Stimulated activated memory B cell treated with anti-CD40 and anti-IgM and Interleukin-4, amounts not matched to agents 10 μg/mL and 1 μg/mL and 100 μg/mL, for 72 hours (primary cell): ENCODE data around the gene CTTN.
"Not testable (repeated sequence)": the region's sequence is repeated elsewhere in the genome, so short reads cannot be mapped to it uniquely, and the experiment has no call there.

Experiments used
- ATAC-seq: fragments of 150-1000 bp; cut with Tn5 transposase; 2 replicates; pipeline ENCODE4 v1.10.0; 2021
- H3K27ac Mint-ChIP-seq: one replicate; pipeline ENCODE4 v1.8.0; 2022; ENCODE audit warnings: mild to moderate bottlenecking, mixed read lengths
- H3K27me3 Mint-ChIP-seq: one replicate; pipeline ENCODE4 v1.8.0; 2022; ENCODE audit warnings: mixed read lengths
- H3K36me3 Mint-ChIP-seq: one replicate; pipeline ENCODE4 v1.8.0; 2022; ENCODE audit warnings: mixed read lengths
- H3K4me1 Mint-ChIP-seq: one replicate; pipeline ENCODE4 v1.8.0; 2022; ENCODE audit warnings: mixed read lengths
- H3K4me3 Mint-ChIP-seq: one replicate; pipeline ENCODE4 v1.8.0; 2022; ENCODE audit warnings: mild to moderate bottlenecking, moderate library complexity, mixed read lengths
- H3K9me3 Mint-ChIP-seq: one replicate; pipeline ENCODE4 v1.8.0; 2022; ENCODE audit warnings: mixed read lengths

Gene CTTN

GRCh38 chr11:70397336-70397982 lies 870 bp upstream of the CTTN start:
- peaks cover 89% of the 10 kb centered on the region for H3K27me3 Mint-ChIP-seq
- H3K36me3 Mint-ChIP-seq = no peaks in the 10 kb centered on the region
- peak; percentile 25 for ATAC-seq
- H3K4me1 Mint-ChIP-seq = peaks cover 36% of the 10 kb centered on the region
- peak overlapping the region; percentile 4 for H3K27ac Mint-ChIP-seq
- peak overlapping the region; percentile 71 for H3K4me3 Mint-ChIP-seq
- peaks cover 2% of the 10 kb centered on the region for H3K9me3 Mint-ChIP-seq

- peaks cover 2% of the 10 kb centered on the region for H3K9me3 Mint-ChIP-seq
- peak overlapping the region; percentile 50 for H3K4me3 Mint-ChIP-seq
- peaks cover 73% of the 10 kb centered on the region for H3K27me3 Mint-ChIP-seq
- H3K4me1 Mint-ChIP-seq = peaks cover 39% of the 10 kb centered on the region
- ATAC-seq = peak; percentile 11
- no peaks in the 10 kb centered on the region for H3K36me3 Mint-ChIP-seq
- no peak overlapping the region for H3K27ac Mint-ChIP-seq
Measured at GRCh38 chr11:70398834-70399680, 728 bp downstream of the CTTN start.

- Mint-ChIP-seq H3K27me3 (peaks cover 67% of the 10 kb centered on the region), H3K4me1 (peaks cover 39% of the 10 kb centered on the region), H3K9me3 (peaks cover 2% of the 10 kb centered on the region), H3K4me3 (peak overlapping the region; percentile 50), H3K27ac (no peak overlapping the region), H3K36me3 (no peaks in the 10 kb centered on the region)
- ATAC-seq = no peak
Measured at GRCh38 chr11:70399681-70400112, 1.4 kb downstream of the CTTN start.

DNA sequence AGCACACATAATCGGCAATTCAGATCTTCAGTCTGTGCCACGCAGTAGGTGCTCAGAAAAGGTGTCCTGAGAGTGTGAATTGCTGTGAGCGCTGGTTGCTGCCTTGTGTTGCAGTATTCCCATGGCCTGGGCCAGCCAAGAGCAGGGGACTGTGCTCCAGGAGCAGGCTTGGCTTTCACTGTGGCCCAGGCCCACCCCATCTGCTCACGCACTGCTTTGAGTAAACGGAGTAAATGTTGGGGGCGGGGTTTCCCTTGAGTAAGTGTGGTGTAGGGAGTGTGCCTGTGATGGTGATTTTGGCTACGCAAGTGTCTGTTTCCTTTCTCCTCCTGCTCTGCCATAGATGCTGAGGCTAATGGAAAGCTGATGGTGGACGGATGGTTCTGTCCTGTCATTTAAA lies 2.3 kb downstream of the CTTN start:
- H3K27ac Mint-ChIP-seq = no peak overlapping the region
- H3K4me3 Mint-ChIP-seq = no peak overlapping the region
- peaks cover 39% of the 10 kb centered on the region for H3K4me1 Mint-ChIP-seq
- peaks cover 57% of the 10 kb centered on the region for H3K27me3 Mint-ChIP-seq
- peaks cover 2% of the 10 kb centered on the region for H3K9me3 Mint-ChIP-seq
- no peak for ATAC-seq
- no peaks in the 10 kb centered on the region for H3K36me3 Mint-ChIP-seq

- Mint-ChIP-seq H3K27me3 (peaks cover 50% of the 10 kb centered on the region), H3K36me3 (no peaks in the 10 kb centered on the region), H3K27ac (no peak overlapping the region), H3K4me3 (no peak overlapping the region), H3K4me1 (peaks cover 38% of the 10 kb centered on the region), H3K9me3 (peaks cover 2% of the 10 kb centered on the region)
- ATAC-seq = no peak
Measured at GRCh38 chr11:70402016-70402415, 3.7 kb downstream of the CTTN start.

DNA sequence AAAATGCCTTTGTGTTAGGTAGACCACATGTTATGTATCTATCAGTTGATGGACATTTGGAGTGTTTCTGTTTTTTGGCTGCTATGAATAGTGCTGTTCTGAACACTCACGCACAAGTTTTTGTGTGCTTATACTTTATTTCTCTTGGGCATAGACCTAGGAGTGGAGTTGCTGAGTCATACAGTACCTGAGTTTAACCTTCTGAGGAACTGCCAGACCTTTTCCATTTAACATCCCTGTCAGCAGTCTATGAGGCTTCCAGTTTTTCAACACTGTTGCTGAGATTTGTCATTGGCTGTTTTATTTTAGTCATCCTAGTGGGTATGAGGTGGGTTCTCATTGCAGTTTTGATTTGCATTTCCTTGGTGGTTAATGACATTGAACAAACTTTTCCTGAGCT lies 4.4 kb downstream of the CTTN start:
- no peaks in the 10 kb centered on the region for H3K36me3 Mint-ChIP-seq
- peaks cover 50% of the 10 kb centered on the region for H3K27me3 Mint-ChIP-seq
- H3K4me1 Mint-ChIP-seq = peaks cover 31% of the 10 kb centered on the region
- H3K9me3 Mint-ChIP-seq = peaks cover 2% of the 10 kb centered on the region
- ATAC-seq = peak; percentile 34
- no peak overlapping the region for H3K27ac Mint-ChIP-seq
- H3K4me3 Mint-ChIP-seq = no peak overlapping the region

DNA sequence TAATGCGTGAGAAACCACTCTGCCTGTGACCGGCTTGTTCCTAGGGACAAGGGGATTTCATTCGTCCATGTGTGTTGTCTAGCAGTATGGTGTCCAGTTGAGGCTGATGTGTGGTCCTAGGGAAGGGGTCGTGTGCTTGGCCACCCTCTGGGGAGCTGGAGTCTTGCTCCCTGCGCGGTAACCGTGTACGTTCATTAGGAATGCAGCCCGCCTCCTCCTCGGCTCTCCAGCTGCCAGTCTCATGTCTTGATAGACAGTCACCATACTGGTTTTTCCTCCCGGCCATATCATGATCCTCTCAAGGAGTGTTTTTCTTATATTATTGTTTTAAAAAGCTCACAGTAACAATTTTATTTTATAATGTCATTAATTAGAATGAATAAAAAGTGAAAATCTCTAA lies 5.9 kb downstream of the CTTN start:
- H3K27ac Mint-ChIP-seq = no peak overlapping the region
- no peak overlapping the region for H3K4me3 Mint-ChIP-seq
- no peak for ATAC-seq
- peaks cover 40% of the 10 kb centered on the region for H3K27me3 Mint-ChIP-seq
- H3K9me3 Mint-ChIP-seq = peaks cover 2% of the 10 kb centered on the region
- peaks cover 15% of the 10 kb centered on the region for H3K4me1 Mint-ChIP-seq
- no peaks in the 10 kb centered on the region for H3K36me3 Mint-ChIP-seq

- H3K36me3 Mint-ChIP-seq = no peaks in the 10 kb centered on the region
- H3K27ac Mint-ChIP-seq = no peak overlapping the region
- ATAC-seq = no peak
- no peaks in the 10 kb centered on the region for H3K9me3 Mint-ChIP-seq
- no peak overlapping the region for H3K4me3 Mint-ChIP-seq
- peaks cover 6% of the 10 kb centered on the region for H3K4me1 Mint-ChIP-seq
- peaks cover 40% of the 10 kb centered on the region for H3K27me3 Mint-ChIP-seq
Measured at GRCh38 chr11:70405679-70406395, 7.5 kb downstream of the CTTN start.

GRCh38 chr11:70407121-70407520 lies 8.8 kb downstream of the CTTN start:
- Mint-ChIP-seq H3K9me3 (no peaks in the 10 kb centered on the region), H3K36me3 (no peaks in the 10 kb centered on the region), H3K27ac (no peak overlapping the region)

GRCh38 chr11:70407814-70408213 lies 9.5 kb downstream of the CTTN start:
- ATAC-seq = no peak
- no peaks in the 10 kb centered on the region for H3K36me3 Mint-ChIP-seq
- no peak overlapping the region for H3K4me3 Mint-ChIP-seq
- H3K27ac Mint-ChIP-seq = no peak overlapping the region
- H3K27me3 Mint-ChIP-seq = peaks cover 49% of the 10 kb centered on the region
- no peaks in the 10 kb centered on the region for H3K9me3 Mint-ChIP-seq
- H3K4me1 Mint-ChIP-seq = no peaks in the 10 kb centered on the region

More at GRCh38 chr11:70407121-70407520, 8.8 kb downstream of the CTTN start:
- H3K4me1 Mint-ChIP-seq = peaks cover 6% of the 10 kb centered on the region
- no peak overlapping the region for H3K4me3 Mint-ChIP-seq
- no peak for ATAC-seq
- H3K27me3 Mint-ChIP-seq = peaks cover 42% of the 10 kb centered on the region

- peaks cover 54% of the 10 kb centered on the region for H3K27me3 Mint-ChIP-seq
- not testable (repeated sequence) for H3K4me1 Mint-ChIP-seq, H3K36me3 Mint-ChIP-seq, H3K4me3 Mint-ChIP-seq, H3K27ac Mint-ChIP-seq, ATAC-seq, H3K9me3 Mint-ChIP-seq
Measured at GRCh38 chr11:70408326-70408725, 10.0 kb downstream of the CTTN start.

DNA sequence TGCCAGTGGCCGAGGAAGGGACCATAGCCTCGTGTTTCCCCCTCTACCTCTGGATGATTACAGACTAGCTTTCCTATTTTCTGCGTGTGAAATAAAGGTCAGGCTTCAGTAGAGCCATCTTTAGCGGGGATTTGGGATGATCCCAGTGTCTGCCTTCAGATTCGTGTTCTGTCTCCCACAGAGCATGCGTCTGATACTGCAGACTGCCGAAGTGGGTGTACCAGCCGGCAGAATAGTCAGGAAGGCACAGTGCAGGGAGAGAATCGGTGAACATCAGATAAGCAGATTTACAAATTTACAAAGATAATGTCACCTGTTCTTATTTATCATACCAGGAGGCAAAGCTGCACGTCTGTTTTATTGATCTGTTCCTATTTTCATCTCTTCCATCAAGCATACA lies 11.1 kb downstream of the CTTN start:
- Mint-ChIP-seq H3K4me1 (no peaks in the 10 kb centered on the region), H3K9me3 (no peaks in the 10 kb centered on the region), H3K36me3 (no peaks in the 10 kb centered on the region), H3K4me3 (no peak overlapping the region), H3K27ac (no peak overlapping the region), H3K27me3 (peaks cover 59% of the 10 kb centered on the region)
- ATAC-seq = no peak

DNA sequence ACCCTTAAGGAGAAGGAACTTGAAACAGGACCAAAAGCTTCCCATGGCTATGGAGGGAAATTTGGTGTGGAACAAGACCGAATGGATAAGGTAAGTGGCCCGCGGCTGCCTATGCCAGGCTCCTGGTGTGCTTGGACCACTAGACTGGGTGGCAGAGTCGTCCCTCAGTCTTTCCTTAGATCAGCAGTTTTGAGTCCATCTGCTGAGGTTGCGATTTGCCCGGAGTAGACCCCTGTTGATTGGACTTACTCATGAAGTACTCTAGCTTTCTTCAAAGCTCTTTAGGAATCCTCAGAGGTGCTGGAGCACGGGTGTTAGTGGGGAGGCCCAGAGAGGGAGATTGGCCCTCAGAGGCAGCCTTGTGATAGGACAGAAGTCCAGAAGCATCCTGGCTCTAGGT lies 11.5 kb downstream of the CTTN start:
- Mint-ChIP-seq H3K27me3 (peaks cover 63% of the 10 kb centered on the region), H3K9me3 (no peaks in the 10 kb centered on the region), H3K27ac (no peak overlapping the region), H3K4me1 (no peaks in the 10 kb centered on the region), H3K36me3 (no peaks in the 10 kb centered on the region), H3K4me3 (no peak overlapping the region)
- no peak for ATAC-seq

GRCh38 chr11:70410276-70411205 lies 12.2 kb downstream of the CTTN start:
- no peaks in the 10 kb centered on the region for H3K36me3 Mint-ChIP-seq
- no peaks in the 10 kb centered on the region for H3K4me1 Mint-ChIP-seq
- no peak for ATAC-seq
- H3K9me3 Mint-ChIP-seq = no peaks in the 10 kb centered on the region
- no peak overlapping the region for H3K27ac Mint-ChIP-seq
- H3K27me3 Mint-ChIP-seq = peaks cover 69% of the 10 kb centered on the region
- no peak overlapping the region for H3K4me3 Mint-ChIP-seq
